NCI-H2196 treated with DMSO at 0.1 percent for 48 hours (cell line): Measurements from ENCODE around the gene LYL1.

Experiments used
- DNase-seq: peaks from one replicate; lab custom pipeline; 2025; ENCODE audit not compliant: unreplicated experiment; lab: John Stamatoyannopoulos, UW

Gene LYL1

DNA sequence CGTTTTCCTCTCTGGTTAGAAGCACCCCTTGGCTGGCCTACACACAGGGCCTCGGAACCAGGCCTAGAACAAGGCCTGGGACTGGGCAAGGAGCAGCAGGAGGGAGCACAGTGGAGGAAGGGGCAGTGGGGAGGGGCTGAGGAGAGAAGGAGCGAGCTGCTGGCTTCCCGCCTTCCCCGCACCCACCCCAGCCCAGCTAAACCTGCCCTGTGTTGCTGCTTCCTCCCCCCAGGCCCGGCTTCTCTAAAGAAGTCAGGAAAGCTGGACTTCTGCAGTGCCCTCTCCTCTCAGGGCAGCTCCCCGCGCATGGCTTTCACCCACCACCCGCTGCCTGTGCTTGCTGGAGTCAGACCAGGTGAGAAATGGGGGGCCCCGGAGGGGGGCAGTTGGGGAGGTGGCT is 24.3 kb downstream of the LYL1 start:
- no peak for DNase-seq

DNA sequence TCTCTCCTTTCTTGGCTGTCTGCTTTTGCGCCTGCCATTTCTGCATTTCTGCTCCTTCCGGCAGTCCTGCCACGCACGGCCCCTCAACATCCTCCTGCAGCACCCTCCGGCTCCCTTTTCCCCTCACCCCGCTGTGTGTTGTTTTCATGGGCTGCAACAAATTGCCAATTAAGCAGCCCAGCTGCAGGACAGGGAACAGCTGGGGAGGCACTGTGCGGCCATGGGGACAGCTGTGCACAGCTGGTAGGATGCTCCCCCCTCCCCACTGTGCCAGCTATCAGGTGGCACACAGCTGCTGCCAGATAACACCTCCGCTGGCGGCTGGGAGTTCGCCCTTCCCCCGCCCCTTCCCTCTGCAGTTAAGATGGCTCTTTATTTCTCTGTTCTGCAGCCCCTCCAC is 25.4 kb downstream of the LYL1 start:
- no peak for DNase-seq

DNA sequence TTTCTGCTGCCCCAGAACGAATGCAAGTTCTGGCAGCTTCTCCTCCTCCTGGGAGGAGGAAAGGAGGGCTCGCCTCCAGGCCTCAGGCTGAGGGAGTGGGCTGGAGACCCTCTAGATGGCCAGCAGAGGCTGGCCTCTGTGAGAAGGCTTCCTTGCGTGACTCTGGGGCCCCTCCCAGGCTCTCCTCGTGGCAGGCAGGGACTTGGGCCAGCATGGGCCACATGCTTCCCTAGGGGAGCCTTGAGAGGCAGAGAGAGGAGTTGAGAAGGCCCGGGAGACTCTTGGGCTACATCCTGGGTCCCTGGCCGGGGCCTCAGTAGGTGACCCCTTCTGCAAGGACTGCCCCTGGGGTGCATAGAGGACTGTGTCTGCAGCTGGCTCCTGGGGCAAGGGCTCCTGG is 25.9 kb downstream of the LYL1 start:
- DNase-seq = no peak

DNA sequence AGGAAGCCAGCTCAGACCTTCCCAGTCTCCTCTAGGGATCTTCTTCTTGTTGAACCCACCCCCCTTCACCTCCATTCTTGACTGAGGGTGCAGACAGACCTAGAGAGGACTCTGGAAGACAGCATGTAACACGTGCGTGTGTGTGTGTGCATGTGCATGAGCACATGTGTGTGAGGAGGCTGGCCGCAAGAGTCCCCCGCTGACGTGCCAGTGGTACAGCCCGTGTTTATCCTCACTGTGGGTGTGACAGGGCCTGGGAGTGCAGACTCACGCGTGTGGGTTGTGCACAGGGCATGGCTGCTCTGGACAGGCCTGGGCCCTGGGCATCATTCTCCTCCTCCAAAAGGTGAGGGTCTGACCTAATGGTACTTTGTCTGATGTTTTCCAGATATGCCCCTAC is 26.3 kb downstream of the LYL1 start:
- DNase-seq = no peak

DNA sequence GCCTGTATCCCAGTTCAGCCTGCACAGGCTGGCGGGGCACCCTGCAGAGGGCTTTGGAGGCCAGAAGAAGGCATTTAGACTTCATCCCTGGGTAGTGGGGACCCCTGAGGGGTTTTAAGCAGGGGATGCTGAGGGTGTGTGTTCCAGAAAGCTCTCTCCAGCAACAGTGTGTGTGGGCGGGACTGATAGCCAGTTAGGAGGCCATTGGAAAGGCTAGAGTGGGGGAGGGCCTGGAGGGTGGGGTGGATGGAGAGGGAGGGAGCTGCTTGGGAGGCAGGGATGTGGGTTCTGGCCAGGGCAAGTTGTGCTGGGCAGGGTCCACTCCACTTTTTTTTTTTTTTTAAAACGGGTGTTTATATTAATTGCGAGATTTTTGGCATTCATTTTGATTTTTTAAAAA is 28.3 kb downstream of the LYL1 start:
- no peak for DNase-seq

DNA sequence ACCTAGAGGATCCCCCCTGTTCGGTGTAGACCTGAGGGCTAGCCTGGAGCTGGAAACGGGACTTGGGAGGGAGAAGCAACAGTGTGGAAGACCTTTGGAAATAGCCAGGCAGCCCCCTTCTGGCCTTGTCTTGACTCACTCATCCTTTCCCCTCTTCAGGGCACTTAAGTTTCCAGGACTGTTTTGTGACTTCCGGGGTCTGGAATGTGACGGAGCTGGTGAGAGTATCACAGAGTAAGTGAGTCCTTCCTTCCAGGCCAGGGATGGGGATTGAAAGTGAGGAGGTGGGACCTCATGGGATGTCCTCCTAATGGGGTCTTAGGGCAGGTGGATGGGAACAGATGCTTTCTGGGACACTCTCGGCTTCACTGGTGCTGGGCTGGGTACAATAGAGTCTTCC is 29.4 kb downstream of the LYL1 start:
- DNase-seq = no peak

DNA sequence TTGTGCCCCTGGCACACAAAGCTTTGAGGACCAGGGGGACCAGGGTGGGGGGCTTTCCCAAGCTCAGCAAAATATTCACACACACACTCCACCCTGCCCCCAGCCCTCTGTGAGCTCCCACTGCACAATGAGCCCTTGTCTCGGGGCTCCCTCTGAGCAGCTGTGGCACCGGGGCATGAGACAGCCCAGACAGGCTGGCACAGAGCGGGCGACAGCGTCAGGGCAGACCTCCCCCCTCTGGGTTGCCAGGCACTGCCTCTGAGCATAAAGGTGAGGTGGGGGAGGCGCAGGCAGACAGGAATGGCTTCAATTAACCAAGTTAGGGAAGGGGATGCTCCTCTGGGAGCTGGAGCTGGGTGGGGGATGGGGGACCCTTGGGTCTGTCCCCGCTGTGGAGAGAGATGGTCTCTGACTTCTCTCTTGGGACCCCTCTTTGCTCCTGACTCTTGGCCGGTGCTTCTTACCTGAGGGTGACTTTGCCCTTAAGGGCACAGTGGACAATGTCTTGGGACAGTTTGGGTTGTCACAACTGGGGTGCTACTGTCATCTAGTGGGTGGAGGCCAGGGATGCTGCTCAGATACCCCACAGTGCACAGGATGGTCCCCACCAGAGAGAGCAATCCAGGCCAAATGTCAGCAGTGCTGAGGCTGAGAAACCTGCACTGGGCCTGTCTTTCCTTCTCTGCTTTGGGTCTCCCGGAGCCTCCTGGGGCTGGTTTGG is 30.3 kb downstream of the LYL1 start:
- DNase-seq = no peak

DNA sequence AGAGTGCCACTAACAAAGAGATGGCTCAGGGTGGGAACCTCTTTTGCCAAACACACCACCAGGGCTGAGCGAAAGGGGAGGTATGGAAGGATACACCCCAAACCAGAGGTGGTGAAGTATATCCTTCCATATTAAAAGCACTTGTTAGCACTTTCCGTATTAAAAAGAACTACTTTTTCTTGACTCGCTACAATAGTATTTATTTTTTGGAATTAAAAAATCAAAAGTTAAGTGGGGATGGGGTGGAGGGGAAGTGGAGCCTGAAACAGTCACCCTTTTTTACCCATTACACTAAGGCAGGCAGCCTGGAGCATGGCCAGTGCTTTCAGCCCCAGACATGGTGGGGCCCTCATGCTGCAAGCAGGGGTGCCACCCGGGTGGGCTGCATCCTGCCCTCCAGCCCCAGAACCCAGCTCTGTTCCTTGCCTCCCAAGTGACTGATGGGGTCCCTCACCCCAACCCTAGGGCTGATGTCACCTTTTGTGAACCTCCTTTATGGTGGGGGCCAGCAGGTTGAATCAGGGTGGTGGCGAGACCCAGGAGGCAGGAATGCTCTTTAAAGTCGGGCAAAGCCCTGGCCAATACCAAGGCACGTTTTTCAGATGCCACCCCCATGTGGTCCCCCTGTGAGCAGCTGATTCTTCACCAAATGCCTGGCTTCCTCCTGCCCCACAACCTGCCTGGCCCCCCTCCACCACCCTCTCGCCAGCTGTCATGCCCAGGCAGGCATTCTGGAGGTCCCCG is 31.0 kb downstream of the LYL1 start:
- no peak for DNase-seq

DNA sequence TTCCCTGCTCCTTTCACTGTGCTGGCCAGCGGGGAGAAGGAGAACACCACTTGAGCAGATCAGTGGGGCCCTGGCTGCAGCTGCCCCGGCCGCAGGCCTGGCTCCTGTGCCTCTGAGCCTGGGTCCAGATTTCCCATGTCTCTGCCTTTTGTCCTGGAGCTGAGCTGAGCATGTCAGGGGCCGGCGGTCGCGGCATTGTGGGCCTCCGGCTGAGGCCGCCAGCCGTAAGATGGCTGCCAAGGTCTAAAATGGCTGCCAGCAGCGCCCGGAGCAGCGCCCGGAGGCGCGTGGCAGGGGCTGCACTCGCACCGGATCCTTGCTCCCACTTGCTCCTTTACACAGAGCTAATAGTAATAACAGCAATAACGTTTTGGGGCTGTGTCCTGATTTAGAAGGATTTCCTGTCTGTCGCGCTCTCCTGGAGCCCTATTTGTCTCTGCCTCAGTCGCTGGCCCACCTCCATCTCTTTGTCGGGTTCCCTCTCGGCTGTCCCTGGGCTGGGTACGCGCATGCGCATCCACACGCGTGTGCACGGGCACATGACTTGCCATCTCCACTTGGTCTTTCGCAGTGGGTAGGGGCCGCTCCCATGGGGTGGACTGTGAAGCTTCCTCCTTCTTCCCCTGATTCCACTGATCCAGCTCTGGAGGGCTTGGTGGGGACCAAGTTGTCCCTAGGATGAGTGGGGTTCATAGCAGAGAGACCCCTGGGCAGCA is 32.1 kb downstream of the LYL1 start:
- no peak for DNase-seq

DNA sequence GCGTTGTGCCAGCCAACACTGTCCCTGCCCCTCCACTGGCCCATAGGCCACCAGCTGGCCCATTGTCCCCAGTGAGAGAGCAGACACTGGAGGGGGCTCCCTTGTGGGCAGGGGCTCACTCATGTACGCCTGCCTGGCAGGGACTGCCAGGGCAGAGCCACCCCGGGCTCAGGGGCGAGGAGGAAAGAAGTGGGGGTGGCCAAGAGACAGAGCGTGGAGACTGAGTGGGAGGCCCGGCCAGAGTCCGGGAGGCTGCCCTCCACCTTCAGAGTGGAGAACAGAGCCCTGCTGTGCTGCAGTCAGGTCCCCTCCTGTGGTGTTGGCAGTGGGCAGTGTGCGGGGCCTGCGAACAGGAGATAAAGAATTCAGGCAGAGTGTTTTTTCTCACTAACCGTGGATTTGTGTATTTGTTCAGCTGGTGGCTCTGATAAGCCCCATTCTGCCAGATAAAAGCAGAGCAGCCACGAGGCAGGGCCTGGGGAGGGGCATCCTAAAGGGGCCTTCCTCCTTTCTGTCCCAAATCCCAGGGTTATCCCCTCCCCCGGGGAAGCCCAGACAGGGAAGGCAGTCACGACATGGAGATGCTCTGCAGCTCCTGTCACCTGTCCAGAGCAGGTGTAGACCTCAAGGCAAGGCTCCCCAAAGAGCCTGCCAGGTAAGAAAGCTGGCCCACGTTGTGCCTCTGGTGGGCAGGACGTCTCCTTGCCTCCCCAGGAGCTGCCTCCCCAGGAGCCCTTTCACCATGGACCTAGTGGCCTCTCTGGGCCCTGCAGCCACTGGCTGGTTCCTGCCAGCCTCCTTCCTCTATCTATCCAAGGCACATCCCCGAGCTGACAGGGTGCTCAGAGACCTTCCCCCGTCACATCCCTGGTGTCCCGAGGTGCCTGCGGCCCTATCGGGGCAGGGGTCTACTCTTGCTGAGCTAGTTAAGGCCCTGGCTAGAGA is 33.0 kb downstream of the LYL1 start:
- no peak for DNase-seq

DNA sequence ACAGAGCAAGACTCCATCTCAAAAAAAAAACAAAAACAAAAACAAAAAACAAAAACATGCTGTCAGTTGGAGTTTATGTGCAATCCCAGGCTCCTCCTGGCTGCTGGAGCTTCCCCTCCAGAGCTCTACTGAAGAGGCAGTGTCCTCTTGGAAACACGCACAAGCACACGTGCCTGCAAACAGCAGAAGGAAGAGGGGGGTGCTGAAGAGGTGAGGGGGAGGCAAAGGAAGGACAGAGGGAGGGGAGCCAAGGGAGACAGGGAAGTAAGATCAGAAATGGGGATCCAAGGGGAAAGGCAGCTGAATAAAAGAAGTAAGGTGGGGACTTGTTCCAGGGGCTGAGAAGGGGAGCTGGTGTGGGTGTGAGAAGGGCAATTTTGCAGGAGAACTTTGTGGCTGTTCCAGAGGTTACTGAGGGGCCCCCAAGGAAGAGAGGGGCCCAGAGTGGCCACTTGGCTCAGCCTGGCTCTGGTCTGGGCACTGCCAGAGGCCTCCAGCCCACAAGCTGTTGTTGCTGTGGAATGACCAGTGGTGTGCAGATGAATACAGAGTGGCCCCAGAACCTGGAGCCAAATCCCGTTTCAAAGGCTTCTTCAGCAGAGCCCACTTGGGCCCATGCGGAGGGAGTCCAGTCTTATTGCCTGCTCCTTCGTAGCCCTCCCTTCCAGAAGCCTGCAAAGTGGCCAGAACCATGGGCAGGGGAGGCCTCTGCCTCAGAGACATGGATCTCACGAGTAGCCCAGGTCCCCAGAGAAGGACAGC is 34.4 kb downstream of the LYL1 start:
- no peak for DNase-seq

DNA sequence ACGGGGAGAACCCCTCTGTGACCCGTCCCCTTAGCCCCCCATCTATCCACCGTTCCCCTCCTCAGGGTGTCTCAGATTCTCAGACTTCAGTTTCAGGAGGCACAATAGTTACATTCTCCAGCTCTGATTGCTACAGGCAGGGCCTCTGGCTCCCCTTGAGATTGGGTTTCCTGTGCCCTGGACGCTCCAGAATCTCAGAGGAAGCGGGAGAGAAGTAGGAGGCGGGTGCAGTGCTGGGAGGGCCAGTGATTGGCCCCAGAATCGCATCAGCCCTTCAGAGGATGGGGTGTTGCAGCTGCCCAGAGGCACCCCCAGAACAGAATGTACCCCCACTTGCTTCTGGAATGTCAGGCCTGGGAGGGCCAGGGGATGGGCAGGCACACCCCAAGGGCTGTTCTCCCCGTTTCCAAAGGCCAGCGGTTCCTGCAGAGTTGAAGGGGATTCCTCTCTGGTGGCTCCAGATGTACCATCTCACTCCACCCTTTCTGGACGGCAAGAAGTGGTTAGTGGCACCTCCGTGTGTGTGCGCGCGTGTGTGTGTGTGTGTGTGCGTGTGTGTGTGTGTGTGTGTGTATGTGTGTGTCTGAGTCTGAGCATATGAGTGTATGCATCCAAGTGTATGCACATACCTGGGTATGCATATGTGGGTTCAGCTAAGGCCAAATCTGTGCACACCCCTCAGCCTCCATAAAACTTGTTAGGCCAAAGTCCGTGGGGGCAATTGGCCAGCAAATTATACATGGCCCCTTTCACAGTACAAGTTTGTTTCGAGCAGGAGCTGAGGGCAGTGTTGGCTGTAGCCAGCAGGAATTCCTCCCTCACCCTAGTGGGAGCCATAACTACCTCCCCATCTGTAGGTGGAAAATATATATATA is 35.5 kb downstream of the LYL1 start:
- DNase-seq = no peak

DNA sequence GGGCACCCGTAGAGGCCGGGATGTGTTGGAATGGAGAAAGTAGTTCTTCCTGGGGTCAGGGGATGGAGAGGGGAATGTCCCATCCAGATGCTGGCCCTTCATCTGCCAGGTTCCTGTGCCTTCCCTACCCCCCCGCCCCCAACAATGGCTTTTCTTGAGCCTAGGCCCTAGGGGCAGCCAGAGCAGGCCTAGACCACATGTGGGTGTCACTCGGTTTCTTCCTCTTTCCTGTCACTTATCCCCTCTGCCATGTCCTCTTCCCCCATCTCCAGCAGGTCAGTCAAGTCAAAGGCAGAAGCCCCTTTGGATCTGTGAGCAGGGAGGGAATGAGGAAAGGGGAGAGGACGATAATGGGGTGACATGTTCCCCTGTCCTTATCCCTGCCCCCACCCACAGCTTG is 36.4 kb downstream of the LYL1 start:
- DNase-seq = no peak

DNA sequence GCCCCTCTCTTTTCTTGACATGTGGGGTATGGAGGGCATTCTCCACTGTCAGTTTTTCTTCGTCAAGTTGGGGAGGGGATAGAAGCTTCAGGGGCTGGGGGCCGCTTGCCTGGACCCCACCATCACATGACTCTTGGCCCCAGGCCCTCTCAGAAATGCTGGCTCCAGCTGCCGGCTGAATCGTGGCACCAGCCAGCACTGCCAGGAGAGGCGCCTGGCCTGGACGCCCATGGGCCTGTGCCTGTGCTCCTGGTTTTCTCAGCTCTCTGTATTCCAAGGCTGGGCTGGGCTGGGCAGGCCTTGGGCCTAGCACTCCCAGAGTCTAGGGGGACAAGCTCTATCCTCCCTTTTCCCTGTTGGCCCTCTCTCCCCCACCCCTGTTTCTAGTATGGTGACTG is 38.6 kb downstream of the LYL1 start:
- DNase-seq = no peak

DNA sequence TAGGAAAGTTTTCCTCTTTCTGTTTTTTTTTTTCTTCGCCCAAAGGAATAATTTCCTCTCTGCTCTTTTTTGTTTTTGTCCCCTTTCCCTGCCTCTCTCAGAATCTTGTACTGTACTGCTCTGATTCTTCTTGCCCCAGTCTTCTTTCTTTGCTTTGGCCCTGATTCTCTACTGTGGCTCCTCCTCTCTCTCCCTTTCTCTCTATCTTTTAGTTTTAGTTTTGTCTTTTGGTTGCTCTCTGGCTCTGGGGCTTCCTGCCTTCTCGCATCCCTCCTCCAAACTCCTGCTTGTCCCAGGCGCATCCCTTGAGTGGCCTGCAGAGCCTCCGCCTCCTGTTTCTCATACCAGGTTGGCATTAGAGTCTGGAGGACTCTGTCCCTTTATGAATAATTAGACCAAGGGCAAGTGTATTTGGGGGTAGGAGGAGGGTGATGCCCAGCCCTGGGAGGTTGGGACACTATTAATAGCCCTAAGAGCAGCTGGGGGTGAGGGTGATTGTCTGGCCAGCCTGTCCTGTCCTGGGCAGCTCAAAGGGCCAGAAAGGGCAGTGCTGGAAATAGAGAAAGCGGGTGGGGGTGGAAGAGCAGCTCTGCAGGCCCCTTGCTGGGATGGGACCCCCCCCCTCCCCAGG is 39.1 kb downstream of the LYL1 start:
- no peak for DNase-seq

DNA sequence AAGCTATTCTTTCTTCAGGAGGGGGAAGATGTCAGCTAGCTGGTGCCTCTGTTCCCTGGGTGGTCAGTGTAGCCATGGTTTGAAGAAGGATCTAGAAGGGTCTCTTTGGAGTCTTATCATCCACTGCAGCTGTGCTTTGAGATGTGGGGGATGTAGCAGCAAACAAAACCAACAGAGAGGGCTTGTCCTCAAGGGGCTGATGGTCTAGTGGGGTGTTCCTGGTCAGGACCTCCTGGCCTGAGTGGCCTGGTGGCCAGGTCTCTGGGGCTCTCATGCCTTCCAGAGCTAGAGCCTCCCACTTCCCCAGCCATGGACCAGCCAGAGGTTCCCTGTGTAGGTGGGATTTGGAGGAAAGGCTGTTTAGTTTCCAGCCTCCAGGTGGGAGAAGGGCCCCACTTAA is 40.3 kb downstream of the LYL1 start:
- DNase-seq = no peak

DNA sequence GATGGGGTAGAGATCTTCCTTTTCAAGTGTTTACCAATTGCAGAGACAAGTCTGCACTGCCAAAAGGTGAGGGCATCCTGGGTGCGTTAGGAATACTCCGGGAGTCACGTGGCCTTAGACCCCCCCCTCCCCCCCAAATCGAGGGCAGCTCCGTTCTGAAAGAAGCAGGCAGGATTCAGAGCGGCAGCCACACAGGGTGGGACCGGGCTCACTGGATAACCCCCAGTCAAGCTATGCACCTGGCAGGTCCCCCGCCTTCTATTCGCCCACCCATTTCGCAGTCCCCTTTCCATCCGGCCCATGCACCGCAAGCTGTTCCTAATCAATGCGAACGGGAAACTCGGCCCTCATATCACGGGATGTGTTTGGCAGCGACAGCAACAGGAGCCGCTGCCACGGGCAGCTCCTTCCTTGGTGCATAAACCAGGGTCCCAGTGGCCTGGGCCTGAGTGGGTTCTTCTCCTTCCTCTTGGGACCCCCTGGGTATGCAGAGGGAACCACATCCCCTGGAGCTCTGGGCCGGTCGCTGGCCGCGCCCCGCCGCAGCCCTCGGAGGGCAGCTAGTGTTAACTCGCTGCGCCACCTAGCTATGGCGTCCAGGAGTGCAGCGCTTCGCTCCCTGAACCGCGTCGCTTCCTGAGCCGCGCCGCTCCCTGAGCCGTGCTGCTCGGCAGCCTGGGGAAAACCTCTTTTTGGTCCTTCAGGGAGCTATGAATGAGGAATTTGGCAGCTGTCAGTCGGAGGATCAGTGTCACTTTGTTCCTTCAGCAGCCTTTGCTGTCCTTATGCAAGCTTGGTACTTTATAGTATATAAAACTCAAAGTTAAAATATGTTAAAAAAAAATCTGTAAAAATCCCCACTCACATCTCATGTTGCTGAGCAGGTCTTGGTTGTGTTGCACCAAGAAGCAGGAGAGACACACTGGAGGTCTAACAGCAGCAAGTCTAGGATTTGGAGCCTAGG is 41.4 kb downstream of the LYL1 start:
- DNase-seq = peak; percentile 62
